ENCODE data around the gene TNKS2.
A peak's percentile ranks its signal among the peaks of the same experiment; 100 is the strongest.

TNKS2 gene

DNA sequence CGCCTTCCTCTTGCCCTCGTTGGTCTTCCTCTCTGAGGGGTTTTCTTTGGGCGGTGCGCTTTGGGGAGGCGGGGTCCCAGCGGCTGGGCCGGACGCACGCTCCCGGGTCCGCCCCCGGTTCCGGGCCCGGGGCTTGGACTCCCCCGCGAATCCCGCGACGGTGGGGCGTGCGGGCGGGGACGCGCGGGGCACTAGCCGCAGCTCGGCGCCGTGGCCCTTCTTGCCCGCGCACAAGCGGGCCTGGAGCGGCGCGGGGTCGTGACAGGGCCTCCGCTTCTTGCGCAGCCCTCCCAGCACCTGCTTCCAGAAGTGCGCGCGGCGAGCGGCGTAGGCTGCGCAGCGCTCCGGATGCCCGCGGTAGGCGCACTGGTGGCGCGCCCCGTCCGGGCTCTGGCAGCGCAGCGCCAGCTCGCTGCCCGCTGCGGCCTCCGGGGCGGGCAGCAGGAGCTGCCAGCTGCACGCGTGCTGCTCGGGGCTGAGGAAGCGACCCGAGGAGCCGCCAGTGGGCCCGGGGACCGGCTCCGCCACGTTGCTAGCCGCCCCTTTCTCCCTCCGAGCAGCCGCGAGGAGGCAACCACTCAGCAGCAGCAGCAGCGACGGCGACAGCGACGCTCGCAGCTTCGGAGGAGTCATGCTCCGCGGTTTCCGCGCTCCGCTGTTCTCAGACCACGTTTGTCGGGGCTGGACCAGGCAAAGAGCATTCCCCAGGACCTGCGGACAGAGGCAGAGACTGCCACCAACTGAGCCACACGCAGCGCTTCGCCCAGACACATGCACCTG is 110.3 kb downstream of the TNKS2 start:
- DNase-seq (ENCODE audit: low spot score), result peak; percentile 92

DNA sequence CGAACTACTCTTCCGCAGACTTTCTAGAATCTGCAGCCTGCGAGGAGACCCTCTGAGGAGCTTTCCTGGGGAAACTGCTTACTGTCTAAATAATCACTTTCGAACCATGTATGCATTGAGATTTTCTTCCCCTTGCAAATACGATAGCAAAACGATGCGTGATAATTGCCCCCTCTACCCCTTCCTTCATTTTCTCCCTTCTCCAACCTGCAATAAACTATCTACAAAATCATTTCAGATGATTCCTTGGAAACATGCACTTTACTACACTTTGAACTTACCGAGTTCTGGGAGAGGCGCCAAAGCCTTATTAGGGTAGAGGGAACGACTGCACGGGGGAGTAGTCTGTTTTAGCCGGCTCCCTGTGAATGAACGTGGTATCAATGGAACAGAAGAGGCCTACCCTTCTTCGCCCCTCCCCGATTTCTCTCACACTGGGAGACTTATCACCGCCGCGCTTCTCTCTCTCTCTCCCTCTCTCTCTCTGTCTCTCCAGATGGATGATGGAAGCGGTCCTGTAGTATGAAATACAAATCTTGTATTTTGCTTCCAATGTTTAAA is 111.0 kb downstream of the TNKS2 start, which contains the start of gene FGFBP3:
Gene FGFBP3 (minus strand): TSS at position 370 of the 561 bp plus-strand sequence. CDS start 517 bp downstream, outside the sequence.
- DNase-seq (ENCODE audit: low spot score), result peak; percentile 84

DNA sequence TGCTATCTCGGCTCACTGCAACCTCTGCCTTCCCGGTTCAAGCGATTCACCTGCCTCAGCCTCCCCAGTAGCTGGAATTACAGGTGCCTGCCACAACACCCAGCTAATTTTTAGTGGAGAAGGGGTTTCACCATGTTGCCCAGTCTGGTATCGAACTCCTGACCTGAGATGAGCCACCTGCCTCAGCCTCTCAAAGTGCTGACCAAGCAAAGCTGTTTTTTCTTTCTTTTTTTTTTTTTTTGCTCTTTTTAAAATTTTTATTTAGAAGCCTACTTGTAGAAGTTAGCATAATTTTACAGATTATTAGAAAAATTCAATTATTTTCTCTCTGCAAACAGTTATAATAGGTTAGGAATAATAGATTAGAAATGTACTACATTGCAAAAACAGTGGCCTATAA is 112.2 kb downstream of the TNKS2 start:
- DNase-seq (ENCODE audit: low spot score), result no peak

Small RNA genes lying within 50 kb of the gene (small RNA-seq; reads per million reads assigned to genes)
- gene AL359198.2 (0 reads per million in 2 experiments), gene SRP9P1 (0 to 0.09 reads per million in 2 experiments)
